Adrenal gland (tissue), 12 donors: ENCODE results near the gene HELT. TPM values are rescaled to one million over a fixed set of nuclear protein-coding genes. Genes with fewer than 3 reads are reported as not detected.

ENCODE experiments used
- DNase-seq, 7 donors: peaks; one replicate each; pipeline ENCODE4 v3.0.0-alpha.2; 2019 to 2020
- H3K27ac ChIP-seq, 5 donors: fragments of 200-600 bp; sonication (generic) in 4 of 5; 1 replicate in 3 of 5; 2 replicates in 2 of 5; pipeline versions ENCODE4 v1.5.1 to v1.8.0; 2016 to 2020; ENCODE audit warnings: mild to moderate bottlenecking in 1 of 5
- H3K27me3 ChIP-seq: fragments of 200-600 bp; 2 replicates; pipeline ENCODE4 v1.8.0; 2021
- H3K36me3 ChIP-seq, 2 donors: fragments of 200-600 bp; replicated peaks in 1 of 2; 1 replicate in 1 of 2; 2 replicates in 1 of 2; pipeline versions ENCODE4 v1.5.1 to v1.8.0; 2018 to 2022
- H3K4me1 ChIP-seq, 2 donors: fragments of 200-600 bp; replicated peaks in 1 of 2; 1 replicate in 1 of 2; 2 replicates in 1 of 2; pipeline versions ENCODE4 v1.5.1 to v1.8.0; 2018 to 2021
- H3K4me3 ChIP-seq, 4 donors: fragments of 200-600 bp; sonication (generic) in 3 of 4; one replicate each; pipeline ENCODE4 v1.5.1; 2016 to 2018
- H3K9me3 ChIP-seq, 3 donors: fragments of 200-600 bp; sonication (generic) in 1 of 3; replicated peaks in 1 of 3; 1 replicate in 2 of 3; 2 replicates in 1 of 3; pipeline versions ENCODE4 v1.5.1 to v1.8.0; 2016 to 2021
- CTCF ChIP-seq, 6 experiments: fragments of 450-650 bp in 4 of 6; fragments of 200-600 bp in 2 of 6; sonication (generic) in 1 of 6; IDR thresholded peaks; 1 replicate in 5 of 6; 2 replicates in 1 of 6; pipeline versions ENCODE4 v1.5.1 to v1.8.0; 2016 to 2021; ENCODE audit warnings: antibody characterized with exemption in 6 of 6, mild to moderate bottlenecking in 2 of 6, moderate library complexity in 1 of 6
- POLR2A ChIP-seq, 2 donors: fragments of 450-650 bp; IDR thresholded peaks; one replicate each; pipeline ENCODE4 v1.6.1; 2017; ENCODE audit warnings: antibody characterized with exemption in 2 of 2, mild to moderate bottlenecking in 2 of 2, moderate library complexity in 1 of 2
- WGBS, 4 donors: extraction: QIAGEN DNeasy Blood & Tissue Kit in 2 of 4; methylation state at CpG; one replicate each; pipeline versions ENCODE4 v1.1.5 to v1.1.7; 2013 to 2017; 5-methylcytosine and 5-hydroxymethylcytosine counted together
- intact Hi-C, 2 donors: fragments of 100-400 bp; cut with DNase I; formaldehyde crosslinking; loops; one replicate each; pipeline versions ENCODE4 v1.14.1 to v1.15.0; 2022 to 2023
- polyA plus RNA-seq, 3 donors: library from polyadenylated mRNA; stranded (reverse); fragments of 200-250 nt in 2 of 3; fragments of 350-450 nt in 1 of 3; fragmentation: Illumina TruSeq in 1 of 3; extraction: RNeasy Lipid Tissue Mini Kit (QIAGEN cat#74804) in 1 of 3; gene quantifications; one replicate each; pipeline ENCODE4 v1.2.3, GENCODE V29; 2013 to 2014
- total RNA-seq, 9 donors: library from RNA; depleted of rRNA in 4 of 9; stranded (reverse); fragments of >200 nt in 4 of 9; fragments of 120-200 nt in 1 of 9; fragmentation: NEBNext Ultra II Directional in 1 of 9; extraction: Animal tissue kit (Norgen Biotek cat#: 25700) in 1 of 9; gene quantifications; one replicate each; pipeline versions ENCODE4 v1.1.0 to v1.2.4, GENCODE V29; 2013 to 2023
- donor health status: healthy with polysubstance abuse.
- donor health status: Bipolar disorder and iron deficiency.
- donor health status: DM: yes; HTN: yes; CAD: no.
- donor health status: DM: no; HTN: no; CAD: no.
- donor health status: DM: no; HTN: no; CAD: no.
- donor health status: DM: yes; HTN: yes; CAD: no.

HELT gene
- total and polyA plus RNA-seq, 12 donors: not detected

- no peak for TF ChIP-seq CTCF (IDR thresholded peaks at IDR 0.05)
- no peak for TF ChIP-seq POLR2A (IDR thresholded peaks at IDR 0.05)
- intact Hi-C loops: loop anchor here (5.0 to 10.0 kb wide), 2 partner anchors 97 to 100 kb away; no protein-coding TSS in a partner anchor
Measured at GRCh38 chr4:185035284-185035683, 17.0 kb downstream of the HELT start.

GRCh38 chr4:185036019-185036418 lies 17.7 kb downstream of the HELT start:
- Histone ChIP-seq H3K27ac (no peak overlapping the region), H3K27me3 (peaks cover 5% of the 10 kb centered on the region), H3K9me3 (no peaks in the 10 kb centered on the region), H3K36me3 (no peaks in the 10 kb centered on the region), H3K4me3 (no peak overlapping the region), H3K4me1 (no peaks in the 10 kb centered on the region)
- 84 to 95% (median 90%) methylated on average over 6 of the region's 6 CpGs for WGBS, 4 donors
- no peak for DNase-seq
- TF ChIP-seq POLR2A (IDR thresholded peaks at IDR 0.05) (no peak), CTCF (IDR thresholded peaks at IDR 0.05) (no peak)
- intact Hi-C loops: loop anchor here (5.0 to 10.0 kb wide), 2 partner anchors 96 to 99 kb away; no protein-coding TSS in a partner anchor

More at GRCh38 chr4:185035284-185035683, 17.0 kb downstream of the HELT start:
- no peaks in the 10 kb centered on the region for H3K4me1 ChIP-seq
- H3K36me3 ChIP-seq: no peaks in the 10 kb centered on the region
- 76 to 85% (median 78%) methylated on average over 2 of the region's 2 CpGs for WGBS, 4 donors
- no peak overlapping the region for H3K4me3 ChIP-seq
- H3K27me3 ChIP-seq: peaks cover 5% of the 10 kb centered on the region
- H3K9me3 ChIP-seq: no peaks in the 10 kb centered on the region
- no peak overlapping the region for H3K27ac ChIP-seq
- no peak for DNase-seq

- DNase-seq: no peak
- WGBS, 4 donors: 82 to 89% (median 85%) methylated on average over 6 of the region's 6 CpGs
- H3K27me3 ChIP-seq: peaks cover 5% of the 10 kb centered on the region
- no peak overlapping the region for H3K27ac ChIP-seq
- intact Hi-C loops: loop anchor here (5.0 to 10.0 kb wide), 2 partner anchors 95 to 98 kb away; no protein-coding TSS in a partner anchor
- no peaks in the 10 kb centered on the region for H3K9me3 ChIP-seq
- H3K4me3 ChIP-seq: no peak overlapping the region
- H3K4me1 ChIP-seq: no peaks in the 10 kb centered on the region
- TF ChIP-seq CTCF (IDR thresholded peaks at IDR 0.05): no peak
- no peak for TF ChIP-seq POLR2A (IDR thresholded peaks at IDR 0.05)
- no peaks in the 10 kb centered on the region for H3K36me3 ChIP-seq
Measured at GRCh38 chr4:185036842-185037241, 18.6 kb downstream of the HELT start.

GRCh38 chr4:185039508-185040273 lies 21.4 kb downstream of the HELT start:
- Histone ChIP-seq H3K27me3 (no peaks in the 10 kb centered on the region), H3K4me3 (peak overlapping the region in 1 of 4 donors; percentile 43), H3K36me3 (no peaks in the 10 kb centered on the region), H3K4me1 (no peaks in the 10 kb centered on the region), H3K27ac (no peak overlapping the region), H3K9me3 (no peaks in the 10 kb centered on the region)
- peak; percentile 41 to 78 (median 60) for DNase-seq
- intact Hi-C loops: loop anchor here (5.0 to 10.0 kb wide), 3 partner anchors 58 to 95 kb away; no protein-coding TSS in a partner anchor
- 11 to 12% (median 12%) methylated on average over 15 of the region's 15 CpGs for WGBS, 4 donors
- TF ChIP-seq POLR2A (IDR thresholded peaks at IDR 0.05) (no peak), CTCF (IDR thresholded peaks at IDR 0.05) (peak; percentile 64 to 90 (median 84))
